H9 (cell line): Measurements from ENCODE around the gene NCOR2. TPM values are rescaled to one million over a fixed set of nuclear protein-coding genes. Genes with fewer than 3 reads are reported as not detected.

ENCODE experiments used
- DNase-seq: peaks from one replicate; pipeline ENCODE4 v3.0.0-alpha.2; 2017
- H2AFZ ChIP-seq: one replicate; pipeline ENCODE4 v1.6.1; 2013; ENCODE audit warnings: mild to moderate bottlenecking, low read length, control low read depth, moderate library complexity
- H2AK5ac ChIP-seq: 2 replicates; pipeline ENCODE4 v1.6.1; 2013; ENCODE audit warnings: low read length, control low read depth, mixed read lengths; ENCODE audit not compliant: insufficient read length
- H2BK120ac ChIP-seq: one replicate; pipeline ENCODE4 v1.6.1; 2013; ENCODE audit warnings: low read depth, mild to moderate bottlenecking, low read length, control low read depth, inconsistent platforms; ENCODE audit not compliant: poor library complexity, severe bottlenecking
- H2BK12ac ChIP-seq: 2 replicates; pipeline ENCODE4 v1.6.1; 2013; ENCODE audit warnings: low read length, control low read depth, mixed read lengths, low read depth; ENCODE audit not compliant: insufficient read length
- H2BK15ac ChIP-seq: 2 replicates; pipeline ENCODE4 v1.6.1; 2013; ENCODE audit warnings: low read depth, low read length, control low read depth
- H2BK20ac ChIP-seq: one replicate; pipeline ENCODE4 v1.6.1; 2013; ENCODE audit warnings: low read depth, mild to moderate bottlenecking, low read length, control low read depth, inconsistent platforms; ENCODE audit not compliant: poor library complexity, severe bottlenecking
- H2BK5ac ChIP-seq: 2 replicates; pipeline ENCODE4 v1.6.1; 2013; ENCODE audit warnings: low read length, control low read depth, mixed read lengths; ENCODE audit not compliant: insufficient read length
- H3K14ac ChIP-seq: 2 replicates; pipeline ENCODE4 v1.6.1; 2013; ENCODE audit warnings: low read length, control low read depth; ENCODE audit not compliant: insufficient read depth
- H3K18ac ChIP-seq: 2 replicates; pipeline ENCODE4 v1.6.1; 2013; ENCODE audit warnings: low read depth, mild to moderate bottlenecking, mixed read lengths, low read length, control low read depth; ENCODE audit not compliant: insufficient read length
- H3K23ac ChIP-seq: 2 replicates; pipeline ENCODE4 v1.6.1; 2013; ENCODE audit warnings: low read length, control low read depth, mixed read lengths, low read depth; ENCODE audit not compliant: insufficient read length
- H3K23me2 ChIP-seq: 2 replicates; pipeline ENCODE4 v1.6.1; 2013; ENCODE audit warnings: low read depth, mild to moderate bottlenecking, mixed read lengths, low read length, control low read depth; ENCODE audit not compliant: insufficient read length, poor library complexity, severe bottlenecking
- H3K27ac ChIP-seq: 2 replicates; pipeline ENCODE4 v1.5.1; 2013; ENCODE audit warnings: low read length, control low read depth, mixed read lengths, low read depth; ENCODE audit not compliant: insufficient read length
- H3K27me3 ChIP-seq: 2 replicates; pipeline ENCODE4 v1.6.1; 2013; ENCODE audit warnings: low read length, control low read depth, inconsistent platforms; ENCODE audit not compliant: insufficient read depth
- H3K4ac ChIP-seq: 2 replicates; pipeline ENCODE4 v1.6.1; 2013; ENCODE audit warnings: low read depth, mild to moderate bottlenecking, control low read depth, inconsistent platforms, low read length, moderate library complexity
- H3K4me1 ChIP-seq: 2 replicates; pipeline ENCODE4 v1.6.1; 2013; ENCODE audit warnings: low read length, control low read depth, inconsistent platforms; ENCODE audit not compliant: insufficient read depth
- H3K4me2 ChIP-seq: 2 replicates; pipeline ENCODE4 v1.6.1; 2013; ENCODE audit warnings: low read length, control low read depth, mixed read lengths; ENCODE audit not compliant: insufficient read length, insufficient read depth
- H3K56ac ChIP-seq: 2 replicates; pipeline ENCODE4 v1.6.1; 2013; ENCODE audit warnings: low read depth, mild to moderate bottlenecking, mixed read lengths, low read length, control low read depth; ENCODE audit not compliant: insufficient read length
- H3K79me1 ChIP-seq: 2 replicates; pipeline ENCODE4 v1.6.1; 2013; ENCODE audit warnings: low read depth, mild to moderate bottlenecking, moderate library complexity, low read length, control low read depth, inconsistent platforms; ENCODE audit not compliant: insufficient read depth, poor library complexity, severe bottlenecking
- H3K79me2 ChIP-seq: 2 replicates; pipeline ENCODE4 v1.6.1; 2013; ENCODE audit warnings: low read length, control low read depth, inconsistent platforms; ENCODE audit not compliant: insufficient read depth
- H3K9ac ChIP-seq: 2 replicates; pipeline ENCODE4 v1.6.1; 2013; ENCODE audit warnings: low read length, control low read depth, mixed read lengths; ENCODE audit not compliant: insufficient read length; ENCODE audit errors: extremely low read depth
- H3K9me3 ChIP-seq: one replicate; pipeline ENCODE4 v1.6.1; 2013; ENCODE audit warnings: low read depth, low read length, inconsistent platforms; ENCODE audit not compliant: control insufficient read depth
- H3T11ph ChIP-seq: one replicate; pipeline ENCODE4 v1.6.1; 2013; ENCODE audit warnings: mild to moderate bottlenecking, low read length, control low read depth, inconsistent platforms
- H4K20me1 ChIP-seq: one replicate; pipeline ENCODE4 v1.6.1; 2013; ENCODE audit not compliant: control insufficient read depth, insufficient read length, insufficient read depth
- H4K5ac ChIP-seq: 2 replicates; pipeline ENCODE4 v1.6.1; 2013; ENCODE audit warnings: low read depth, mild to moderate bottlenecking, mixed read lengths, low read length, control low read depth; ENCODE audit not compliant: insufficient read length
- H4K8ac ChIP-seq: replicated peaks from 2 replicates; pipeline ENCODE4 v1.6.1; 2013; ENCODE audit warnings: low read length, control low read depth, mixed read lengths, low read depth; ENCODE audit not compliant: insufficient read length
- H4K91ac ChIP-seq: 2 replicates; pipeline ENCODE4 v1.6.1; 2013; ENCODE audit warnings: low read depth, mild to moderate bottlenecking, moderate library complexity, mixed read lengths, low read length, control low read depth; ENCODE audit not compliant: insufficient read length
- H3K27ac Mint-ChIP-seq, 3 experiments: 2 replicates in 2 of 3; 3 replicates in 1 of 3; pipeline ENCODE4 v1.8.0; 2020 to 2021; ENCODE audit warnings: mixed read lengths in 3 of 3, mild to moderate bottlenecking in 1 of 3, moderate library complexity in 1 of 3
- H3K27me3 Mint-ChIP-seq: 2 replicates; pipeline ENCODE4 v1.8.0; 2021; ENCODE audit warnings: low read depth, mild to moderate bottlenecking, moderate library complexity, mixed read lengths
- H3K36me3 Mint-ChIP-seq, 3 experiments: 2 replicates in 2 of 3; 3 replicates in 1 of 3; pipeline ENCODE4 v1.8.0; 2020 to 2021; ENCODE audit warnings: low read depth in 3 of 3, mixed read lengths in 3 of 3; ENCODE audit not compliant: insufficient read depth in 1 of 3
- H3K4me1 Mint-ChIP-seq, 2 experiments: 2 replicates each; pipeline ENCODE4 v1.8.0; 2020; ENCODE audit warnings: mixed read lengths in 2 of 2
- H3K4me3 Mint-ChIP-seq, 2 experiments: 2 replicates in 1 of 2; 3 replicates in 1 of 2; pipeline ENCODE4 v1.8.0; 2020 to 2021; ENCODE audit warnings: mild to moderate bottlenecking in 2 of 2, mixed read lengths in 2 of 2, moderate library complexity in 1 of 2
- H3K9me3 Mint-ChIP-seq, 2 experiments: 2 replicates in 1 of 2; 3 replicates in 1 of 2; pipeline ENCODE4 v1.8.0; 2020; ENCODE audit warnings: mild to moderate bottlenecking in 2 of 2, mixed read lengths in 2 of 2, moderate library complexity in 1 of 2
- WGBS: extraction: QIAGEN DNeasy Blood & Tissue Kit; methylation state at CpG from one replicate; pipeline ENCODE4 v1.1.7; 2013; ENCODE audit warnings: missing lambda C conversion rate, low lambda C conversion rate, mixed read lengths; ENCODE audit not compliant: insufficient read length; ENCODE audit errors: extremely low coverage; 5-methylcytosine and 5-hydroxymethylcytosine counted together
- total RNA-seq: library from RNA; stranded (reverse); gene quantifications from 2 replicates; pipeline ENCODE4 v1.2.1, GENCODE V29; 2021
- TF ChIP-seq, protein P1 (sequence below): fragments of 200-600 bp; sonication (generic); conservative IDR thresholded peaks from 3 replicates; pipeline ENCODE4 v1.8.0; 2021; ENCODE audit warnings: antibody characterized with exemption, mild to moderate bottlenecking

Gene NCOR2
- total RNA-seq, 1 experiment from 2014 or later = 226 TPM

DNA sequence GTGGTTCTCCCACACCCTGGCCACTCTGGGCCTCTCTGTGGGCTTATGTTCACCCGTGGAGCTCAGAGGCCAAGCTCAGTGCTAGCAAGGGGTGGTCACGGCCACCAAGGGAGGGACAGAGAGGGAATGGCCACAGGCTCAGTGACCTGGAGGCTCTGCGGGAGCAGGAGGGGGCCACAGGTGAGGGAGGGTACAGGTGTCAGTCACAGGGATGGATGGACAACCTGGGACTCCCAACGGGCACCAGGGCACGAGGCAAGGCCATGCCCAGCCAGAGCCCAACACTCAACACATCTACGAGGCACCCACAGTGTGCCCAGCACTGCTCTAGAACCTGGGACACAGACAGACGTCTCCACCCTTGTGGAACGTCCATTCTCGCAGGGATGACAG is 11.3 kb downstream of the NCOR2 start:
- Histone ChIP-seq H4K91ac (no peak overlapping the region), H3K23me2 (no peaks in the 10 kb centered on the region), H2BK5ac (no peak overlapping the region), H2AFZ (no peak overlapping the region), H2BK12ac (no peak overlapping the region), H3K27me3 (no peaks in the 10 kb centered on the region), H3K56ac (no peak overlapping the region), H3K79me2 (peaks cover 81% of the 10 kb centered on the region; the same call in 1 of the 2 replicates), H2BK120ac (no peak overlapping the region), H2BK20ac (no peak overlapping the region), H3K4me1 (peaks cover 13% of the 10 kb centered on the region; the same call in 1 of the 2 replicates), H3K14ac (no peak overlapping the region), H2AK5ac (no peak overlapping the region), H3T11ph (no peak overlapping the region), H4K5ac (no peak overlapping the region), H3K79me1 (peaks cover 3% of the 10 kb centered on the region), H3K4me2 (no peak overlapping the region), H3K18ac (no peak overlapping the region), H3K9ac (no peak overlapping the region), H2BK15ac (no peak overlapping the region), H3K23ac (no peak overlapping the region), H4K8ac (no peak overlapping the region), H3K27ac (no peak overlapping the region), H4K20me1 (no peaks in the 10 kb centered on the region), H3K4ac (no peak overlapping the region), H3K9me3 (no peaks in the 10 kb centered on the region)
- TF ChIP-seq, protein P1, sequence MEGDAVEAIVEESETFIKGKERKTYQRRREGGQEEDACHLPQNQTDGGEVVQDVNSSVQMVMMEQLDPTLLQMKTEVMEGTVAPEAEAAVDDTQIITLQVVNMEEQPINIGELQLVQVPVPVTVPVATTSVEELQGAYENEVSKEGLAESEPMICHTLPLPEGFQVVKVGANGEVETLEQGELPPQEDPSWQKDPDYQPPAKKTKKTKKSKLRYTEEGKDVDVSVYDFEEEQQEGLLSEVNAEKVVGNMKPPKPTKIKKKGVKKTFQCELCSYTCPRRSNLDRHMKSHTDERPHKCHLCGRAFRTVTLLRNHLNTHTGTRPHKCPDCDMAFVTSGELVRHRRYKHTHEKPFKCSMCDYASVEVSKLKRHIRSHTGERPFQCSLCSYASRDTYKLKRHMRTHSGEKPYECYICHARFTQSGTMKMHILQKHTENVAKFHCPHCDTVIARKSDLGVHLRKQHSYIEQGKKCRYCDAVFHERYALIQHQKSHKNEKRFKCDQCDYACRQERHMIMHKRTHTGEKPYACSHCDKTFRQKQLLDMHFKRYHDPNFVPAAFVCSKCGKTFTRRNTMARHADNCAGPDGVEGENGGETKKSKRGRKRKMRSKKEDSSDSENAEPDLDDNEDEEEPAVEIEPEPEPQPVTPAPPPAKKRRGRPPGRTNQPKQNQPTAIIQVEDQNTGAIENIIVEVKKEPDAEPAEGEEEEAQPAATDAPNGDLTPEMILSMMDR = no peak
- no peak for DNase-seq
- Mint-ChIP-seq H3K4me3 (no peak overlapping the region; a peak in 1 of 5 replicates), H3K36me3 (peaks cover 8 to 18% (median 16%) of the 10 kb centered on the region in 3 experiments), H3K27ac (peak overlapping the region in 2 of 3 experiments; percentile 74 to 80; a peak in 2 of 7 replicates), H3K27me3 (no peaks in the 10 kb centered on the region), H3K4me1 (peaks cover 56 to 74% of the 10 kb centered on the region in 2 experiments), H3K9me3 (no peaks in the 10 kb centered on the region)
- no CpG with 5 or more reads among the region's 9 CpGs for WGBS
